ENCODE data around the gene BCL2L1.

Gene BCL2L1

GRCh38 chr20:31695849-31696804 lies 26.5 kb downstream of the BCL2L1 start:
- TF ChIP-seq CTCF (IDR thresholded peaks at IDR 0.05; ENCODE audit: insufficient read depth, low read depth, low read length, missing control alignments): no peak
- H3K4me3 ChIP-seq (ENCODE audit: low read length): no peak overlapping the region
- DNase-seq (ENCODE audit: low read depth): no peak

- no peak overlapping the region for H3K4me3 ChIP-seq (ENCODE audit: low read length)
- no peak for TF ChIP-seq CTCF (IDR thresholded peaks at IDR 0.05; ENCODE audit: insufficient read depth, low read depth, low read length, missing control alignments)
- no peak for DNase-seq (ENCODE audit: low read depth)
These were observed 27.6 kb downstream of the BCL2L1 start for GRCh38 chr20:31694842-31695593.

GRCh38 chr20:31693987-31694661 lies 28.5 kb downstream of the BCL2L1 start:
- no peak for DNase-seq (ENCODE audit: low read depth)
- H3K4me3 ChIP-seq (ENCODE audit: low read length): no peak overlapping the region
- no peak for TF ChIP-seq CTCF (IDR thresholded peaks at IDR 0.05; ENCODE audit: insufficient read depth, low read depth, low read length, missing control alignments)

- TF ChIP-seq CTCF (IDR thresholded peaks at IDR 0.05; ENCODE audit: insufficient read depth, low read depth, low read length, missing control alignments): no peak
- DNase-seq (ENCODE audit: low read depth): no peak
These were observed 29.3 kb downstream of the BCL2L1 start for GRCh38 chr20:31693402-31693801.

GRCh38 chr20:31691646-31692275 lies 30.9 kb downstream of the BCL2L1 start:
- no peak overlapping the region for H3K4me3 ChIP-seq (ENCODE audit: low read length)
- DNase-seq (ENCODE audit: low read depth): no peak
- TF ChIP-seq CTCF (IDR thresholded peaks at IDR 0.05; ENCODE audit: insufficient read depth, low read depth, low read length, missing control alignments): no peak

More at GRCh38 chr20:31693402-31693801, 29.3 kb downstream of the BCL2L1 start:
- no peak overlapping the region for H3K4me3 ChIP-seq (ENCODE audit: low read length)

GRCh38 chr20:31690124-31690666 lies 32.5 kb downstream of the BCL2L1 start:
- no peak overlapping the region for H3K4me3 ChIP-seq (ENCODE audit: low read length)
- no peak for TF ChIP-seq CTCF (IDR thresholded peaks at IDR 0.05; ENCODE audit: insufficient read depth, low read depth, low read length, missing control alignments)
- DNase-seq (ENCODE audit: low read depth): no peak

Measured in epithelial cell of esophagus (primary cell).